ES-I3 (cell line): ENCODE results near the gene PRG2.
"Not testable (repeated sequence)": the region's sequence is repeated elsewhere in the genome, so short reads cannot be mapped to it uniquely, and the experiment has no call there.

Experiments
- H3K36me3 ChIP-seq: 2 replicates; pipeline ENCODE4 v1.6.1; 2013; ENCODE audit warnings: mild to moderate bottlenecking, low read length, control low read depth, moderate library complexity; ENCODE audit not compliant: insufficient read depth
- H3K4me1 ChIP-seq: 2 replicates; pipeline ENCODE4 v1.6.1; 2013; ENCODE audit warnings: mild to moderate bottlenecking, control low read depth, low read length; ENCODE audit not compliant: insufficient read depth
- H3K9ac ChIP-seq: 2 replicates; pipeline ENCODE4 v1.6.1; 2013; ENCODE audit warnings: low read depth, mild to moderate bottlenecking, low read length, moderate library complexity
- H3K9me3 ChIP-seq: 2 replicates; pipeline ENCODE4 v1.6.1; 2013; ENCODE audit warnings: mild to moderate bottlenecking, low read length, moderate library complexity; ENCODE audit not compliant: control insufficient read depth, insufficient read depth

Gene PRG2

DNA sequence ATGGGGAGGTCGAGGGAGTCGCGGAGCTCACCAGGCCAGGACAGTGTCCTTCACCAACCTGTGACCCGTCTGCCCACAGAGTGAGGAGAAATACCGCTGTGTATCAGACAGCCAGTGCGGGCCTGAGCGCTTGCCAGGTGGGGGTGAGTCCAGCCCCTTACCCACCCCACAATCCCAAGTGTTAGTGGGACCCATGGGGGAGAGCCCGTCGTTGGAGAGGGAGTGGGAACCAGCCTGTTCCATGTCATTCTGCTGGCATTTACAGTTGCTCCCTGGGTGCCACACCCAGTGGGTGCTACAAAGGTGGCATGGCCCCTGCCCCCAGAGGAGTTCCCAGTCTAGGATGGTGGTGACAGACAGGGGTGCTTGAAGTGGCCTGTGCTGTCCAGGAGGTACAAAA is 43.1 kb downstream of the PRG2 start:
- no peaks in the 10 kb centered on the region for H3K36me3 ChIP-seq
- H3K4me1 ChIP-seq, result peaks cover 10% of the 10 kb centered on the region
- no peak overlapping the region for H3K9ac ChIP-seq

GRCh38 chr11:57345555-57346211 is 44.8 kb downstream of the PRG2 start:
- Histone ChIP-seq H3K9me3 (no peaks in the 10 kb centered on the region), H3K36me3 (no peaks in the 10 kb centered on the region), H3K9ac (no peak overlapping the region), H3K4me1 (peaks cover 10% of the 10 kb centered on the region)

More for the DNA sequence above, 43.1 kb downstream of the PRG2 start:
- no peaks in the 10 kb centered on the region for H3K9me3 ChIP-seq

- Histone ChIP-seq H3K36me3 (no peaks in the 10 kb centered on the region), H3K4me1 (peaks cover 14% of the 10 kb centered on the region), H3K9ac (no peak overlapping the region)
These were observed 45.6 kb downstream of the PRG2 start for GRCh38 chr11:57344826-57345225.

GRCh38 chr11:57343825-57344224 is 46.6 kb downstream of the PRG2 start:
- no peak overlapping the region for H3K9ac ChIP-seq
- H3K9me3 ChIP-seq, result no peaks in the 10 kb centered on the region
- peaks cover 22% of the 10 kb centered on the region for H3K4me1 ChIP-seq
- H3K36me3 ChIP-seq, result no peaks in the 10 kb centered on the region

More at GRCh38 chr11:57344826-57345225, 45.6 kb downstream of the PRG2 start:
- no peaks in the 10 kb centered on the region for H3K9me3 ChIP-seq

GRCh38 chr11:57342702-57343101 is 47.7 kb downstream of the PRG2 start:
- Histone ChIP-seq H3K9me3 (no peaks in the 10 kb centered on the region), H3K36me3 (no peaks in the 10 kb centered on the region), H3K9ac (no peak overlapping the region), H3K4me1 (peaks cover 22% of the 10 kb centered on the region)

GRCh38 chr11:57341250-57341808 is 49.1 kb downstream of the PRG2 start:
- peaks cover 22% of the 10 kb centered on the region for H3K4me1 ChIP-seq

GRCh38 chr11:57340039-57340615 is 50.3 kb downstream of the PRG2 start:
- H3K9ac ChIP-seq, result no peak overlapping the region

More at GRCh38 chr11:57341250-57341808, 49.1 kb downstream of the PRG2 start:
- no peaks in the 10 kb centered on the region for H3K9me3 ChIP-seq
- no peaks in the 10 kb centered on the region for H3K36me3 ChIP-seq
- H3K9ac ChIP-seq, result no peak overlapping the region

GRCh38 chr11:57339328-57339727 is 51.1 kb downstream of the PRG2 start:
- Histone ChIP-seq H3K9ac (no peak overlapping the region), H3K9me3 (no peaks in the 10 kb centered on the region), H3K36me3 (no peaks in the 10 kb centered on the region), H3K4me1 (peaks cover 27% of the 10 kb centered on the region)

More at GRCh38 chr11:57340039-57340615, 50.3 kb downstream of the PRG2 start:
- Histone ChIP-seq H3K4me1 (peaks cover 22% of the 10 kb centered on the region), H3K9me3 (no peaks in the 10 kb centered on the region), H3K36me3 (no peaks in the 10 kb centered on the region)

GRCh38 chr11:57338142-57338541 is 52.3 kb downstream of the PRG2 start, which contains the start of gene P2RX3:
Gene P2RX3 (plus strand): TSS chr11:57338352. CDS start chr11:57338551, 199 bp downstream.
- peaks cover 25% of the 10 kb centered on the region for H3K4me1 ChIP-seq
- peaks cover 6% of the 10 kb centered on the region; the same call in 1 of the 2 replicates for H3K36me3 ChIP-seq
- H3K9me3 ChIP-seq, result no peaks in the 10 kb centered on the region
- H3K9ac ChIP-seq, result no peak within 1 kb of the TSS

DNA sequence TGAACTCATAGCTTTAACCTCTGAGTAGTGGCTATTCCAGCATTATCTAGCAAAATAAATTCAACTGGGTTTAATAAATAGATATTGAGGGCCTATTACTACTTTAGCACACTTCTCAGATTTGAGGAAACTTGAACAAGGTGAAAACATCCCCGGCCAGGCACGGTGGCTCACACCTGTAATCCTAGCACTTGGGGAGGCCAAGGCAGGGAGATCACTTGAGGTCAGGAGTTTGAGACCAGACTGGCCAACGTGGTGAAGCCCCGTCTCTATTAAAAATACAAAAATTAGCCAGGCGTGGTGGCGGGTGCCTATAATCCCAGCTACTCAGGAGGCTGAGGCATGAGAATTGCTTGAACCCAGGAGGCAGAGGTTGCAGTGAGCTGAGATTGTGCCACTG is 53.6 kb downstream of the PRG2 start:
- Histone ChIP-seq H3K4me1 (peaks cover 21% of the 10 kb centered on the region), H3K36me3 (peaks cover 12% of the 10 kb centered on the region)
- not testable (repeated sequence) for H3K9ac ChIP-seq

More for the DNA sequence above, 53.6 kb downstream of the PRG2 start:
- H3K9me3 ChIP-seq, result not testable (repeated sequence)
